ENCODE data around the gene NMNAT1. TPM values are rescaled to one million over a fixed set of nuclear protein-coding genes. Genes with fewer than 3 reads are reported as not detected.

Gene NMNAT1
- total RNA-seq, 1 donor from 2014 or later = 7.6 TPM

GRCh38 chr1:9920606-9921005 lies 22.7 kb upstream of the NMNAT1 start:
- Histone ChIP-seq H3K4me3 (no peak overlapping the region), H3K27ac (no peak overlapping the region), H3K27me3 (no peaks in the 10 kb centered on the region), H3K36me3 (no peaks in the 10 kb centered on the region), H3K4me1 (no peaks in the 10 kb centered on the region), H3K9me3 (no peaks in the 10 kb centered on the region)
- DNase-seq (ENCODE audit: extremely low spot score in 2 of 2) = no peak
- intact Hi-C loops (cut with DNase I) = no loop called here
- TF ChIP-seq POLR2A (IDR thresholded peaks at IDR 0.05) = no peak
- TF ChIP-seq CTCF (IDR thresholded peaks at IDR 0.05) = no peak
- no peak for TF ChIP-seq POLR2AphosphoS5 (IDR thresholded peaks at IDR 0.05; ENCODE audit: insufficient read depth in 1 of 2, low read depth in 1 of 2)

DNA sequence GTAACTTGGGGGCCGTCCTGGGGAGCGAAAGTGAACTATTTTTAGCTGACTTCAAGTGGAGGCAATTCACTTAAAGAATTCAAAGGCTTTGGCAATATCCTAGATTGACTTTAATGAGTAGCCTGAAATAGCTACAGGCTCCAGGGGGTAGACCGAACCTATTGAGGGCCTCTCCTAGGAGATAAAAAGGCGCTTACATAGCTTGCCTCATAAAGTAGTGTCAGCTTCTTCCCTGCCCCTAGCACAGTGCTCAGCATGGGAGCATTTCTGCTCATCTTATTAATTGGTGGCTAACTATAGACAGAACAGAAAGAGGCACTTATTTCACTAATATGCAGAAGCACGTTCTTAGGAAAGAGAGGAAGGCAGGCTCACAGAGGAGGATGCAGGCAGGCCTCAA lies 20.9 kb upstream of the NMNAT1 start:
- H3K9me3 ChIP-seq = no peaks in the 10 kb centered on the region
- no peak for TF ChIP-seq POLR2AphosphoS5 (IDR thresholded peaks at IDR 0.05; ENCODE audit: insufficient read depth in 1 of 2, low read depth in 1 of 2)
- no peak for TF ChIP-seq CTCF (IDR thresholded peaks at IDR 0.05)
- no peak for TF ChIP-seq POLR2A (IDR thresholded peaks at IDR 0.05)
- no peak overlapping the region for H3K4me3 ChIP-seq
- no peaks in the 10 kb centered on the region for H3K36me3 ChIP-seq
- no peak for DNase-seq (ENCODE audit: extremely low spot score in 2 of 2)
- intact Hi-C loops (cut with DNase I) = no loop called here
- H3K27ac ChIP-seq = no peak overlapping the region
- H3K4me1 ChIP-seq = no peaks in the 10 kb centered on the region
- no peaks in the 10 kb centered on the region for H3K27me3 ChIP-seq

DNA sequence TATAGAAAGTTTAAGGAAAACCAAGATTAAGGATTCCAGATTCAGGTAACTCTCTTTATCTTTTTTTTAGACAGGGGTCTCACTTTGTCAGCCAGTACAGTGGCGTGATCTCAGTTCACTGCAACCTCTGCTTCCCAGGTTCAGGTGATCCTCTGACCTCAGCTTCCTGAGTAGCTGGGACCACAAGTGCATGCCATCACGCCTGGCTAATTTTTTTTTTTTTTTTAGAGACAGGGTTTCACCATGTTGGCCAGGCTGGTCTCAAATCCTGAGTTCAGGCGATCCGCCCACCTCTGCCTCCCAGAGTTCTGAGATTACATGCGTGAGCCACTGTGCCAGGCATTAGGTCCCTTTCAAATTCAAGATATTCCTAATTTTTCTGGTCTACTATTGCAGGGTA lies 16.0 kb upstream of the NMNAT1 start:
- H3K27ac ChIP-seq = no peak overlapping the region
- H3K36me3 ChIP-seq = peaks cover 0 to 22% of the 10 kb centered on the region in 2 donors
- intact Hi-C loops (cut with DNase I) = no loop called here
- no peaks in the 10 kb centered on the region for H3K27me3 ChIP-seq
- TF ChIP-seq CTCF (IDR thresholded peaks at IDR 0.05) (no peak), POLR2AphosphoS5 (IDR thresholded peaks at IDR 0.05; ENCODE audit: insufficient read depth in 1 of 2, low read depth in 1 of 2) (no peak), POLR2A (IDR thresholded peaks at IDR 0.05) (no peak)
- no peak for DNase-seq (ENCODE audit: extremely low spot score in 2 of 2)
- H3K4me1 ChIP-seq = no peaks in the 10 kb centered on the region
- H3K4me3 ChIP-seq = no peak overlapping the region
- H3K9me3 ChIP-seq = no peaks in the 10 kb centered on the region

DNA sequence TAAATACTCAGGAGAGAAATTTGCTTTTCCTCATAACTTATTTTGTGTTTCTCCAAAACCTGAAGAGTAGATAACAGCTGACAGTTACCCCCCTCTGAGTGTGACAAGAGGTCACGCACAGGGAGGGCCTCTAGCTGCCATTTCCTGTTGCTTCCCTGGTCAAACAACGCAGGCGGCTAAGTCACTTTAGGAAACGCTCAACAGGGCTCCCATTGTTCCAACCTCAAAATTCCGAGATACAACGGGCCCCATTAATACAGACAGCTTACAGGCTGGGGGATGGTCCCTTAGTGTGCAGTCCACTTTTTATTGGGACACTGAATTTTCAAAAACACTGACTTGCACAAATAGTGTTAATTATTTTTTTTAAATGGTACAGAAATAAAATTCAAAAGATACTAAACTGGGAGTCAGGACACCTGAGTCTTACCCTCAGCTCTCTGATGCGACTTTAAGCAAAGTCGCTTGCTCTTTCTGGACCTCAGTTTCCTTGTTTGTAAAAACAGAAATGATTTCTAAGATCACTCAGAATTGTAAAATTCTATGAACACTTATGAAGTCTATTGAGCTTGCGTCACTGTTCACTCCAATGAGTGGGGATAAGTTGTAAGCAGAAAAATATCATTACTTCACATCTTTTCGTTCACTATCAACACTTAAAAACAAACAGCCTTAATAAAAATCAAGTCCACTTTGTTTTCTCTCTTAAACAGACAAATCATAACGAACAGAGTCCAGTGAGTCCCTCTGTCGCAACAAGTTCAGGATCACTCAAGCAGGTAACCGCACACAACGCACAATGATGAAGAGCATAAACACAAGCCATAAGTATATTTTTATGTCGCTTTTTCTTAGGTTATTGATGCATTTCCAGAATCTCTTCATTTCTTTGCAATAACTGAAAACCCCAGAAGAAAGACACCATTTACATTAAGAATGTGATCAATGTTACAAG lies 13.6 kb upstream of the NMNAT1 start:
- no peak for DNase-seq (ENCODE audit: extremely low spot score in 2 of 2)

More for the DNA sequence above, 13.6 kb upstream of the NMNAT1 start:
- intact Hi-C loops (cut with DNase I) = loop anchor here (10.0 kb wide), 1 partner anchor 55 kb away; no protein-coding TSS in a partner anchor
- no peak for TF ChIP-seq POLR2AphosphoS5 (IDR thresholded peaks at IDR 0.05; ENCODE audit: insufficient read depth in 1 of 2, low read depth in 1 of 2)
- TF ChIP-seq POLR2A (IDR thresholded peaks at IDR 0.05) = no peak
- TF ChIP-seq CTCF (IDR thresholded peaks at IDR 0.05) = no peak
- H3K36me3 ChIP-seq = peaks cover 0 to 41% of the 10 kb centered on the region in 2 donors
- H3K9me3 ChIP-seq = no peaks in the 10 kb centered on the region
- H3K4me1 ChIP-seq = no peaks in the 10 kb centered on the region
- no peaks in the 10 kb centered on the region for H3K27me3 ChIP-seq
- no peak overlapping the region for H3K27ac ChIP-seq
- H3K4me3 ChIP-seq = no peak overlapping the region

Measured in vagina (tissue), 2 donors.